Measurements from ENCODE around the gene SUN1.
"Not testable (repeated sequence)": the region's sequence is repeated elsewhere in the genome, so short reads cannot be mapped to it uniquely, and the experiment has no call there.

SUN1 gene

DNA sequence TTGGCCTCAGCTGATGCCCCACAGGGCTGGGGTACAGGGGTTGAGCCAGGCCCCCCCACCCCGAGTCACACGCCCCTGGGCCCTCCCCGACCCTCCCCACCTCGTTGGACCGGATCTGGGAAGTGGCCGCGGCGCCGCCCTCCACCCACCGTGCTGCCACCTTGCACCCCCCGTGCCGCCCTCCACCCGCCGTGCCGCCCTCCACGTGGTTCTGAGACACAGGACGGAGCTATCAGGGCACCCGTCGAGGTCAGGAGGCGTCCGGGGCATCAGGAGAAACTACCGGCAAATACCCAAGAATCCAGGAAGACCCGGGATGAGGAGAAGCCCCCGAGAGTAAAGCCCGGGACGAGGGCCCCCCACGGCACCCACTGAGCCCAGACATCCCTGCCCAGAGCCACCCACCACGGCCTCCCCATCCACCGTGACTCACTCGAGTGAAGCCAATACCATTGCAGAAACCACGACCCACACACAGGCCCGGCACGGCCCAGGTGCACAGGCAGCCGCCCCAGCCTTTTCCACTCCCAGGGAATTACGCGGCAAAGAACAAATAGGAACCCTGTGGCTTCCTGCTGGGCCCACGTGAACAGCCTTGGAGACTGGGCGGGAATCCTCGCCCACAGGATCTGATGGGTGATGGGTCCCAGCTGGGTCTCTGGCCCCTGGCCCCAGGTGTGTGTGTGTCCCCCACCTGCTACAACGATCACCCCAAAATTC, 88.2 kb downstream of the SUN1 start:
- no peak for DNase-seq (ENCODE audit: low read depth)

DNA sequence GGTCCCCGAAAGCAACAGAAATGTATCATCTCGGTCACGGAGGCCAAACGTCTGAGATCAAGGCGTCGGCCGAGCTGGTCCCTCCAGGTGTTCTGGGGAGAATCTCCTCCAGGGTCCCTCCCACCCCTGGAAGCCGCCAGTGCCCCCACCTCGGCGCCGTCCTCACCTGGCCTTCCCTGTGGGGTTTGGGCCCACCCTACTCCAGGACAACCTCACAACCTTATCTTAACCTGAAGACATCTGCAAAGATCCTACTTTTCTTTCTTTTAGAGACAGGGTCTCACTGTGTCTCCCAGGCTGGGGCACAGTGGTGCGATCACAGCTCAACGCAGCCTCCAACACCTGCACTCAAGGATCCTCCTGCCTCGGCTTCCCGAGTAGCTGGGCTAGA, 88.8 kb downstream of the SUN1 start:
- no peak for DNase-seq (ENCODE audit: low read depth)

DNA sequence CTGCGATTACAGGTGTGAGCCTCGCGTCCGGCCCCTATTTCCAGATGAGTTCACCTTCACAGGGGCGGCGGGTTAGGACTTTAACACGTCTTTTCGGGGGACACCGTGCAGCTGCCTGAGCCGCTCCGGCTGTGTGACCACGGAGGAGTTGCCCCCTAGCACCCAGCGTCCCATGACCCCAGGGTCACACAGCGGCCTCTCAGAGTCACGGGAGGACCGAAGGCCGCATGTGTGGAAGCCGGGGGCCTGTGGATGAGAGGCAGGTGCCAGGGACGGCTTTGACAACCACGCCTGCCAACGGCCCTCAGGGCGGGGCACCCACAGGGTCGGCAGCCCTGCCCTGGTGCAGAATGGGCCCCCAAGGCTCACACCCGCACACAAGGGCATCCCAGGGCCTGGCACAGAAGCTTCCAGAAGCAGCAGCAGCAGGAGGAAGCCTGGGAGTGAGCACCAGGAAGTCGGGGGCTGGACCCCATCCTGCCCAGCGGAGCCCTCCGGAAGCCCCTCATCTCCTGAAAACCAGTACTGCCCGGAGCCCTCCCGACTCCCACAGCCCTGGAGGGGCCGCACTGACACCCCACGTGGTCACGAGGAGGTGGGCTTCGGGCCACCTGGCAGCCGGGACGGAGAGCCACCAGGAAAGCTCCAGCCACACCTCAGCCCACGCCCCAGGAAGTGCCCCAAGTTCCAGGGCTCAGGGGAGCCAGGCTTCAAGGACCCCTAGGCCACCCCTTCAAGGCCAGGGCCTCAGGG, 89.5 kb downstream of the SUN1 start:
- DNase-seq (ENCODE audit: low read depth), result no peak

DNA sequence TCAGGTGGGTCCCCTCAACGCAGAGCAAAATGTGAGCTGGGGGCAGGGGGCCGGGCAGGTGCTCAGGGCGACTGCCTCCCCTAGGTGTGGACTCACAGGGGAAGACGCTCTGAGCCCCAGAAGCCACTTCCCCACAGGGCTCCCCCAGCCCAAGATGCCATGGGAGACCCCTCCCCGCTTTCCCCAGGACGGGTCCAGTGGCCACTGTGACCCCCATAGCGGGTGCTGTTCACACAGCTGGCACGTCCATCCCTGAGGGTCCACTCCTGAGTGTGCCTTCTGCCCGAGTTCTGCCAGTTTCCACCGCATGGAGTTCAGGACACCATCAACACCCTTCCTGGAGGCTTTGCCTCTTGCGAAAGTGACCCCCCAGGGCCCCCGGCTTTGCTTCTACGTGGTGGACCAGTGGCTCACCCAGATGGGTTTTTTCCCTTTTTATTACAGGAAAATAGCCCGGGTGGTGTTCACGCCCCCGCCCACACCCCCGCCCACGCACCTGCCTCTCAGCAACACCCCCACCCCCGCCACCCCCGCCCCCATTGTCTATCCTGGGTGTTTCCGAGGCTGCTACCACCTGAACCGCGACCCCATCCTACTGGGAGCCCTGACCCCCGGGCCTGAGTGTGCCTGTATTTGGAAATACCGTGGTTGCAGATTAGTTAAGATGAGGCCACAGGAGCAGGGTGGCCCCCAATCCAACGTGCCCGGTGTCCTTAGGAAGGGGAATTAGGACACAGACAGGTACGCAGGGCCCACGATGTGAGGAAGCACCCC, 90.2 kb downstream of the SUN1 start:
- no peak for DNase-seq (ENCODE audit: low read depth)

DNA sequence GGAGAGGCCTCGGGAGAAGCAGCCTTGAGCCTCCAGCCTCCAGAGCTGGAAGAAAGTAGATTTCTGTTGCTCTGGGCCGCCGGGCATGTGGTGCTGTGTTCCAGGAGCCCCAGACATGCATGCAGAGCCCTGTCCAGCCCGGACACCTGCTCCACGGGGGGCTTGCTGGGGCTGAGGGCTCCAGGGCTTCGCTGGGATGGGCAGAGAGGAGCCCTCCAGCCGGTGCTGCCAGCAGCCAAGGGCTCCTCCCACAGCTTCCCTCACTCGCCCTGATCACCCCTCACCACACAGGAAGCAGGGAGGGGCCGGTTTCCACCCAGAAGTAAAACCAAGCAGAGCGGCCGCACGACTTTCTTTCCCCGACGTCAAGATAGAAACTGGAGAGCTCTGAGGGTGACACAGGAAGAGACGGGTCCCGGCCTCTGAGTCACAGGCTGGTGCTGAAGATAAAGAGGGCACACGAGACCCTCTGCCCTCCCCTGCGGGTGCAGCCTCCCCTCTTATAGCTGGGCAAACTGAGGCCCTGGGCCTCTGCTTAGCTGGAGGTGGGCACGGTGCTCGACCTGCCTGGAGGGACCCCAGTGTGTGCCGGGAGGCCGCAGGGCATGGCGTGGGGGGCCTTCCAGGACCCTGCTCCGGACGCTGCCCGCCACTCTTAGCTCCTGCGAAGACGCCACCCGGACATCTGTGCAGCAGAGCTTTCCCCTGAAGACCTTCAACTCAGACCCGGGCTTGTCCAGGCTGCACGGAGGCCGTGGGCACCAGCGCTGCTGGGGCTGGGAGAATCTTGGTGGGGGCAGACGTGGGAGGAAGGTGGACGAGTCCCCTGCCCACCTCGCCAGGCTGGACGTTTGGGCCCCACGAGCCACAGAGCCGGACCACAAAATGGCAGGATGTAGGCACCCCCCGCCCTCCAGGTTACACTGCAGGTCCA, 91.1 kb downstream of the SUN1 start:
- peak; percentile 85 for DNase-seq (ENCODE audit: low read depth)

DNA sequence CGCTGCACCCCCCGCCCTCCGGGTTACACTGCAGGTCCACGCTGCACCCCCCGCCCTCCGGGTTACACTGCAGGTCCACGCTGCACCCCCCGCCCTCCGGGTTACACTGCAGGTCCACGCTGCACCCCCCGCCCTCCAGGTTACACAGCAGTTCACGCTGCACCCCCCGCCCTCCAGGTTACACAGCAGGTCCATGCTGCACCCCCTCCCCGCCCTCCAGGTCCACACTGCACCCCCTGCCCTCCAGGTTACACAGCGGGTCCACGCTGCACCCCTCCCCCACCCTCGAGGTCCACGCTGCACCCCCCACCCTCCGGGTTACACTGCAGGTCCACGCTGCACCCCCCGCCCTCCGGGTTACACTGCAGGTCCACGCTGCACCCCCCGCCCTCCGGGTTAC, 91.8 kb downstream of the SUN1 start:
- not testable (repeated sequence) for DNase-seq (ENCODE audit: low read depth)

Measured in stimulated activated CD8-positive, alpha-beta memory T cell treated with anti-CD3 and anti-CD28 coated beads, Interleukin-15, amount 100 ng/mL, for 1 hour (primary cell).